Measurements from ENCODE around the gene JUP.

The JUP gene

DNA sequence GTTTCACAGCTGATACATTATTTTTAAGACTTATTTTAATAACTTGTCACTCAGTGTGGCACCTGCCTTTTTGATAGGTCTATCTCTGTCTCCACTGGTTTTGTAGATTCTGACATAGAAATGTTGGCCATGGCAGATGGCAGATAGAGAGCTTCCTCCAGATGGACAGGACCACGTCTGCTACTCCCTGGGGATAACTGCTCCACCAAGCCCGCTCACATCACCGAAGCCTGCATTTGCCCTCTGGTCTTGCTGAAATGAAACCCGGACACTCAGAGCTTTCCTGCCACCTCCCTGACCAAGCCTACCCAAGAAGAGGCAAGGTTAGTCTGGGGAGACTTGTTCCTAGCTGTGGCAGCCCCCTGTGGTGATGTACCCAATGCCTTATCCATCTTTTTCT, 35.6 kb downstream of the JUP start:
- no peak for DNase-seq

DNA sequence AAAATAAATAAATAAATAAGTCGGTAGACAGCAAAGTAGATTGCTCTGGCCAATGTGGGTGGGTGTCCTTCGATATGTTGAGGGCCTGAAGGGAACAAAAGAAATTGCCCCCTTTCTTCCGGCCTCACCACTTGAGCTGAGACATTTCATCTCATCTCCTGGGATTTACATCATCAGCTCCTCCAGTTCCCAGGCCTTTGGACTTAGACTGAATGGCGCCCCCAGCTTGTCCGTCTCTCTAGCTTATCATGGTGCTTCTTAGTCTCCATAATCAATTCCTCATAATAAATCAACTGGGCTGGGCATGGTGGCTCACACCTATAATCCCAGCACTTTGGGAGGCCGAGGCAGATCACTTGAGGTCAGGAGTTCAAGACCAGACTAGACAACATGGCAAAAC, 38.2 kb downstream of the JUP start:
- DNase-seq: no peak

- DNase-seq: no peak
Measured at GRCh38 chr17:41741709-41742108, 44.8 kb downstream of the JUP start.

DNA sequence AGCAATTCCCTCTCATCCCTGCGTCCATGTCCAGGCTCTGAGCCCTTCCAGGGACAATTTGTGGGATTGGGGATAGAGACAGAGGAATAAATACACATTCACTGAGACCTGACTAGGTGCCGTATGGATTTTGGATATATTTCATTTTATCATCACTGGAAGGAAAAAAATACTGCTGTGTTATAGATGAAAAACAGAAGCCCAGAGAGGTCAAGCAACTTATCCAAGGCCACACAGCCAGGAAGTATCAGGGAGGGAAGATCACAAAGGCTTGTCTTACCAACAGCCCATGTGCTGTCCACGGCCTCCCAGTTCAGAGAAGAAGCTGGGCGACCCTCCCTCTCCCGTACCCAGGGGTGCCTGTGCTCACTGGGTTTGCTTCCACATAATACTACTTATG, 46.0 kb downstream of the JUP start:
- no peak for DNase-seq

- no peak for DNase-seq
Measured at GRCh38 chr17:41739661-41740352, 46.7 kb downstream of the JUP start.

GRCh38 chr17:41738801-41739112, 47.8 kb downstream of the JUP start:
- DNase-seq: no peak

GRCh38 chr17:41738077-41738800, 48.3 kb downstream of the JUP start:
- peak; percentile 90 for DNase-seq

DNA sequence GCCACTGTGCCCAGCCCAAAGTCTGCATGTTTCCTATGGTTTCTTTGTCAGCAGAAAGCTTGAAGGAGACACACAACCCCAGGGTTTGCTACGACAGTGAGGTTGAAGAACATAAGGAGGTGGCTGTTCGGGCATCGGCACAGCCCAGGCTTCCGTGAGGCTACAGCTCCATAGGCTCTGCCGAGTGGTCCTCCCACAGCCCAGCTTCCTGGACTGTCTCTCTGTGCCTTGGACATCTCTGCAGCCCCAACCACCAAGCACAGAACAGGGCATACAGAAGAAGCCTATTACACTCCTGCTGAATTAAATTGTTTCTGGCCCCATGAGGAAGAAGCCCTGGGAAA, 48.9 kb downstream of the JUP start:
- DNase-seq: peak; percentile 45

- no peak for DNase-seq
Measured at GRCh38 chr17:41736983-41737679, 49.4 kb downstream of the JUP start.

GRCh38 chr17:41735744-41736143, 50.8 kb downstream of the JUP start:
- DNase-seq: no peak

DNA sequence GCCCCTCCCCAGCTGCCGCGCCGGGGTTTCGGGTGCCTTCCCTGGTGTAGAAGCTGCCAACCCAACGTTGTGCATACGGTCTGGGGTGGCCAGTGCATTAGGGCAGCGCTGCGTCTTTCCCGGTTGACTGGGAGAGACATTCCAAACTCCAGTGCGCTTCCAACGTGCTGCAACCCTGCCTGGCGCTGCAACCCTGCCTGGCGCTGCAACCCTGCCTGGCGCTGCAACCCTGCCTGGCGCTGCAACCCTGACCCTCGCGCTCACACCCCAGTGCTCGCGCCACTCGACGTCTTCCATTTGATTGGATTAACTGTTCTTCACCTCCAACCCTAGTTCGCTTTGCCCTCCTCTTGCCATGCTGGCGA, 51.6 kb downstream of the JUP start:
- no peak for DNase-seq

DNA sequence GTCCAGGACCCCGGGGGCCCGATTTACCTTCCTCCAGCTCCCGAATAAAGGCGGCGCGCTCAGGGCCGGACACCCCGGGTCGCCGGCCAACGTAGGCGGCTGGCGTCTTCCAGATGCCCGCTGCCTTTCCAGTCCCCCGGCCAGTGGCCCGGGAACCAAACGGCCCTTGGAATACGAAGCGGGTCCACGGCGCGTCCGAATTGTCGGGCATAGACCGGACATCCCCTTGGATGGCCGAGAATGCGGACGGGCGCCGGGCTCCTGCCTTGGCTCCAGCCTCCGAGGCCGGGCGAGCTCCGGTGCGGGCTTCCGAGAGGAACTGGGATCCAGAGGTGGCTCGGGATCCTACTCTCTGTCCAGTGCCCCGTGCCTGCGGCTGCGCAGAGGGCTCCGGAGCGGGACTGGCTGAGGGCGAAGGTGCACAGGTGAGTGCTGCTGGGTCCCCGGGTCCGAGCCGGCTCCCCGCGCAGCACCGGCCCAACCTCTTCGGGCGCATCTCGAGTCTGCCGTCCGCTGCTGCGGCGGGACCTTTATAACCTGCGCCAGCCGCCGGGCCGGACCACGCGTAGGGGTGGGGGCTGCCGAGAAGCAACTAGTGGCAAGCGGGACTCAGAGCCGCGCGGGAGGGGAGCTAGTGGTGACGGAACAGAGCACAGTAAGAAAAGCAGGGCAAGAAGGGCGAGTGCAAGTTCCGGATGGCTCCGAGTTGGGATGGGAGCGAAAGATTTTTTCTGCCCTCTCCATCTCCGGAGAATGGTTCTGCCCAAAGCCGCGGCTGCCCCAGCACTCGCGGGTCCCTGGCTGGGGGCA, 52.2 kb downstream of the JUP start, which contains the start of gene HAP1:
TSS of gene HAP1 (minus strand) at position 505 of the 810 bp plus-strand sequence. CDS start at position 496, 9 bp downstream.
- peak; percentile 59 for DNase-seq

DNA sequence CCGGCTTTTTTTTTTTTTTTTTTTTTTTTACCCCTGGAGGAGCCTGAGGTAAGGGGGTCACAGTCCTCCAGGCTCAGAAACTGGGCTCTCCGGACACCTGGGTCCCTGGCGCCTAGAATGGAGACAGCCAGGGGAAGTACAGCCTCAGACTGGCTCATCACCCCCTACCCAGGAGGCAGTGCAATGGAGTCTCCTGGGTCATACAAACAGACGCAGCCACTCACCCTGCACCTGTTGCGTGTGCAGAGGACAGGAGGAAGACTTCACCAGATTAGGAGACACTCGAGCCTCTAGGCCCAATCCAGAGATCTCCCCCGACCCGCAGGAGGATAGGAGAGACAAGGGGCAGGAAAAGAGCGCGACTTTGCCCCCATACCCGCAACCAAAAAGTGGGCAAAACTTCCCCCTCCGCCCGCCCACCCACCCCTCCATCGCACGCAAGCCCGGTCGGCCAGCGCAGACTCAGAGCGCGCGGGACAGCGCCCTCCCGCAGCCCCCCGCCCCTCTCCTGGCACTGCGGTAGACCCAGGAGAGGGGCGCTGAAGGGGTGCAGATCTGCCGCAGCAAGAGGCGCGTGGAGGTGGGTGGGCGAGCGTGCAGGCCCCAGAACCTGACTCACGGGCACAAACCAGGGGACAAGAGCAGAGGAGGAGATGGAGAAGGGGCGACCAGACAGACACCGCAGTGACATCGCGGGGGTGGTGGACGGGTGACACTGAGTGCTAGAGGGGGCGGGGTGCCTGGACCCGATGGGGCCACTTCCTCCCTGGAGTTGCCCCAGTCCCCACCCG, 53.0 kb downstream of the JUP start:
- DNase-seq: no peak

DNA sequence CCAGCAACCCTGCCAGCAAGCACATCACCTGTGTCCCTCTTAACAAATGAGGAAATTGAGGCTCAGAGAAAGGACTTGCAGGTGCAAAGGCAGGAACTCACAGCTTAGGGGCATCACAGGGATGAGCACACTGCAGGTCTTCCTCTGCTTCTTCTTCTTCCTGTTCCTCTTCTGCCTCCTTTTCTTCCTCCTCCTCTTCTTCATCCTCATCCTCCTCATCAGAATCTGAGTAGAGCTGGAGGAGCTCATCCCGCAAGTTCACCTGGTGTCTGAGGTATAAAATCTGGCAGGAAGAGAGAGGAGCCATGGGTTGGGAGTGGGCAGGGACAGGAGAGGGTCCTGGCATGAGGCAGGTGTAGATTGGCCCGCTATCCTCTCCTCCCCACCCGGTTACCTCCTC, 54.7 kb downstream of the JUP start:
- no peak for DNase-seq

- DNase-seq: peak; percentile 41
Measured at GRCh38 chr17:41730479-41730878, 56.0 kb downstream of the JUP start.

- DNase-seq: no peak
Measured at GRCh38 chr17:41728056-41728455, 58.5 kb downstream of the JUP start.

DNA sequence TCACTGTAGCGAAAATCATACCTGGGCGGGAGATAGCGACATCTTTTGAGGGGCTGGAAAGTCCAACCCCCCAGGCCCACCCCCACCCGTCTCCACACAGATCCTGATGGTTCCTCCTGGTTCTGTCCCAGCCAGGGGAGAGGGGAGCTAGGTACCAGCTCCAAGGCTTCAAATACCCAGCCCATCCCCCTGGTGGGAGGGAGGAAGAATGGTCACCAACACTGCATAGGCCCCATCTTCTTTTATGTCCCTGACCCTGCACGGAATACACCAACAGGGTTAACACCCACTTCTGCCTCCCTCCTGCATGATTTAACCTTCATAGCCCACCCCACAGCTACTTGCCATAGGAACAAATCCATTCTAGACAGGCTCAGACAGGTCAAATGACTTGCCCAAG, 61.4 kb downstream of the JUP start:
- no peak for DNase-seq

DNA sequence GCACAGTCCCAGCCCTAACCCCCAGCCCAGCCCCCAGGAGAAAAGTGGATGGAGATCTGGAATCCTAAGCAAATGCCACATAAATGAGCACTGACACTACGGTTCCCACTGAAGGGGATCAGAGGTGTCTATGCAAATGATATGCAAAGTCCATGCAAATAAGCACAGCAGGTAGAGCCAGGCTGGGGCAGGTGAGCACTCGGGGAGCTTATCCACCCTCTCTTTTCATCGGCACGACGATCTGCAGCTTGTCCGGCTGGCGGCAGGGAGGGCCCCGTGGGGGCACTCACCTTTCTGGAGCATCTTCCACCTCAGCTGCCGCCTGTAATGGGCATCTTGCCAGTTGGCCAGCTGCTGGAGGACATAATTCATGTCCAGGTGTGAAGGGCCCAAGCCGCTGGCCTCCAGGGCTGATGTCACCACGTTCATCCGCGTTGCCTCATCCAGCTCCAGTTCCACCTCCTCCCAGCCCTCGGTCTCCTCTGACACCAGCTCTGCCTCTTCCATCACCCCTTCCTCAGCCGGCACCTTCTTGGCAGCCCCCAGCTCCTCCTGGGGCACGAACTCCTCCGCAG, 61.9 kb downstream of the JUP start:
- DNase-seq: no peak

GRCh38 chr17:41723801-41724475, 62.6 kb downstream of the JUP start:
- no peak for DNase-seq

- no peak for DNase-seq
Measured at GRCh38 chr17:41722231-41722630, 64.3 kb downstream of the JUP start.

GRCh38 chr17:41718287-41718645, 68.2 kb downstream of the JUP start:
- no peak for DNase-seq

All from RPMI8226 (cell line).